Ovary (tissue), 9 donors: Measurements from ENCODE around the gene SAXO1. TPM values are rescaled to one million over a fixed set of nuclear protein-coding genes. Genes with fewer than 3 reads are reported as not detected.

Source experiments
- DNase-seq, 5 donors: peaks; one replicate each; pipeline ENCODE4 v3.0.0-alpha.2; 2019 to 2020
- H3K27ac ChIP-seq, 2 donors: fragments of 200-600 bp; one replicate each; pipeline versions ENCODE4 v1.5.1 to v1.8.0; 2019 to 2022
- H3K27me3 ChIP-seq: fragments of 200-600 bp; one replicate; pipeline ENCODE4 v1.8.0; 2022
- H3K36me3 ChIP-seq: fragments of 200-600 bp; sonication (generic); one replicate; pipeline ENCODE4 v1.5.1; 2019
- H3K4me1 ChIP-seq: one replicate; pipeline ENCODE4 v1.8.1; 2013; ENCODE audit warnings: mild to moderate bottlenecking, moderate library complexity; ENCODE audit not compliant: insufficient read depth
- H3K4me3 ChIP-seq: fragments of 200-600 bp; sonication (generic); one replicate; pipeline ENCODE4 v1.5.1; 2017
- H3K9me3 ChIP-seq, 2 donors: fragments of 200-600 bp in 1 of 2; sonication (generic) in 1 of 2; one replicate each; pipeline versions ENCODE4 v1.5.1 to v1.8.1; 2013 to 2019; ENCODE audit warnings: mild to moderate bottlenecking in 1 of 2, moderate library complexity in 1 of 2
- CTCF ChIP-seq, 3 donors: fragments of 450-650 bp in 2 of 3; fragments of 200-600 bp in 1 of 3; IDR thresholded peaks; one replicate each; pipeline versions ENCODE4 v1.5.1 to v1.8.0; 2016 to 2022; ENCODE audit warnings: antibody characterized with exemption in 3 of 3, mild to moderate bottlenecking in 1 of 3
- EP300 ChIP-seq: sonication (generic); formaldehyde crosslinking; IDR thresholded peaks from one replicate; pipeline ENCODE4 v1.6.1; 2017; ENCODE audit warnings: antibody characterized with exemption
- POLR2A ChIP-seq: fragments of 450-650 bp; IDR thresholded peaks from one replicate; pipeline ENCODE4 v1.6.1; 2017; ENCODE audit warnings: antibody characterized with exemption, mild to moderate bottlenecking, moderate library complexity
- WGBS, 3 donors: extraction: QIAGEN DNeasy Blood & Tissue Kit in 1 of 3; methylation state at CpG; one replicate each; pipeline versions ENCODE4 v1.1.5 to v1.1.7; 2013 to 2017; 5-methylcytosine and 5-hydroxymethylcytosine counted together
- intact Hi-C, 4 donors: fragments of 100-400 bp; cut with DNase I; formaldehyde crosslinking; loops; one replicate each; pipeline versions ENCODE4 v1.11.0 to v1.15.1; 2022 to 2023
- polyA plus RNA-seq, 2 donors: library from polyadenylated mRNA; stranded (reverse); fragments of 200-250 nt in 1 of 2; fragments of 350-450 nt in 1 of 2; fragmentation: Illumina TruSeq in 1 of 2; extraction: RNeasy Lipid Tissue Mini Kit (QIAGEN cat#74804) in 1 of 2; gene quantifications; one replicate each; pipeline ENCODE4 v1.2.3, GENCODE V29; 2013 to 2014
- total RNA-seq, 7 donors: library from RNA; depleted of rRNA in 2 of 7; stranded (reverse); fragments of >200 nt in 2 of 7; fragmentation: NEBNext Ultra II Directional in 3 of 7; extraction: Animal tissue kit (Norgen Biotek cat#: 25700) in 3 of 7; gene quantifications; one replicate each; pipeline versions ENCODE4 v1.1.0 to v1.2.4, GENCODE V29; 2016 to 2023
- donor health status: DM: no; HTN: no; CAD: no; lungs with moderate emphysema.
- donor health status: DM: no; HTN: no; CAD: no.
- donor health status: Bipolar disorder and iron deficiency.
- donor health status: DM: yes; HTN: yes; CAD: no.
- donor health status: DM: no; HTN: no; CAD: no.
- donor health status: DM: yes; HTN: yes; CAD: no.

Gene SAXO1
- total and polyA plus RNA-seq, 9 donors = 0.04 to 0.47 (median 0.11) TPM; not detected in 1

GRCh38 chr9:19036611-19037010, 3.6 kb upstream of the SAXO1 start:
- intact Hi-C loops = loop anchor here in 2 of 4 donors (10.0 kb wide), 2 partner anchors 1222 to 1232 kb away; no protein-coding TSS in a partner anchor
- H3K4me1 ChIP-seq = no peaks in the 10 kb centered on the region
- no peak overlapping the region for H3K27ac ChIP-seq
- 96 to 100% (median 97%) methylated on average over 5 of the region's 5 CpGs for WGBS, 3 donors
- DNase-seq = no peak
- no peaks in the 10 kb centered on the region for H3K27me3 ChIP-seq
- H3K36me3 ChIP-seq = no peaks in the 10 kb centered on the region
- H3K9me3 ChIP-seq = no peaks in the 10 kb centered on the region
- no peak for TF ChIP-seq EP300
- TF ChIP-seq CTCF (IDR thresholded peaks at IDR 0.05) = no peak
- no peak for TF ChIP-seq POLR2A
- no peak overlapping the region for H3K4me3 ChIP-seq

GRCh38 chr9:19032406-19032805, 603 bp downstream of the SAXO1 start:
- Histone ChIP-seq H3K27me3 (no peaks in the 10 kb centered on the region), H3K9me3 (no peaks in the 10 kb centered on the region), H3K4me1 (no peaks in the 10 kb centered on the region), H3K36me3 (no peaks in the 10 kb centered on the region), H3K27ac (no peak overlapping the region), H3K4me3 (no peak overlapping the region)
- intact Hi-C loops = loop anchor here in 3 of 4 donors (5.0 to 10.0 kb wide), 4 partner anchors 775 to 1228 kb away; no protein-coding TSS in a partner anchor
- 34 to 52% (median 43%) methylated on average over 14 of the region's 14 CpGs for WGBS, 3 donors
- TF ChIP-seq POLR2A = no peak
- TF ChIP-seq EP300 = no peak
- no peak for TF ChIP-seq CTCF (IDR thresholded peaks at IDR 0.05)
- DNase-seq = peak; percentile 39 to 71 (median 40)

GRCh38 chr9:19030899-19031298, 2.1 kb downstream of the SAXO1 start:
- H3K36me3 ChIP-seq = no peaks in the 10 kb centered on the region
- H3K4me3 ChIP-seq = no peak overlapping the region
- intact Hi-C loops = loop anchor here in 3 of 4 donors (5.0 to 10.0 kb wide), 4 partner anchors 774 to 1226 kb away; no protein-coding TSS in a partner anchor
- H3K27ac ChIP-seq = no peak overlapping the region
- H3K27me3 ChIP-seq = no peaks in the 10 kb centered on the region
- DNase-seq = no peak
- no peak for TF ChIP-seq EP300
- TF ChIP-seq POLR2A = no peak
- TF ChIP-seq CTCF (IDR thresholded peaks at IDR 0.05) = no peak
- H3K4me1 ChIP-seq = no peaks in the 10 kb centered on the region
- 93 to 98% (median 97%) methylated on average over 1 of the region's 1 CpG for WGBS, 3 donors
- no peaks in the 10 kb centered on the region for H3K9me3 ChIP-seq

- Histone ChIP-seq H3K4me1 (no peaks in the 10 kb centered on the region), H3K4me3 (no peak overlapping the region), H3K9me3 (no peaks in the 10 kb centered on the region), H3K27me3 (no peaks in the 10 kb centered on the region), H3K27ac (no peak overlapping the region), H3K36me3 (no peaks in the 10 kb centered on the region)
- TF ChIP-seq CTCF (IDR thresholded peaks at IDR 0.05) = peak; percentile 38 to 64 (median 63)
- TF ChIP-seq EP300 = no peak
- no peak for TF ChIP-seq POLR2A
- 3 to 11% (median 7%) methylated on average over 8 of the region's 8 CpGs for WGBS, 3 donors
- peak in 2 of 5 donors; percentile 39 to 53 for DNase-seq
- intact Hi-C loops = loop anchor here in 1 of 4 donors (10.0 kb wide), 1 partner anchor 584 kb away; no protein-coding TSS in a partner anchor
These were observed 4.1 kb downstream of the SAXO1 start for GRCh38 chr9:19028835-19029451.
